Measurements from ENCODE around the gene LY6G6F. TPM values are rescaled to one million over a fixed set of nuclear protein-coding genes. Genes with fewer than 3 reads are reported as not detected.

LY6G6F gene
- not detected in 2 replicates for total RNA-seq

GRCh38 chr6:31706599-31706998, at the start of gene LY6G6F:
Gene LY6G6F (plus strand): TSS chr6:31706866. CDS start chr6:31706907, 41 bp downstream.

GRCh38 chr6:31660381-31661261, 46.0 kb upstream of the LY6G6F start, which contains the start of gene C6orf47:
Gene C6orf47 (minus strand): TSS chr6:31660778. CDS start chr6:31659947, 831 bp downstream.

GRCh38 chr6:31664790-31665500, 41.7 kb upstream of the LY6G6F start, which contains the start of gene GPANK1:
Gene GPANK1 (minus strand): TSS chr6:31664997. CDS start chr6:31664478, 519 bp downstream.

GRCh38 chr6:31665501-31666336, 40.9 kb upstream of the LY6G6F start, which contains the start of gene CSNK2B:
Gene CSNK2B (plus strand): TSS chr6:31666080. CDS start chr6:31666832, 752 bp downstream.

GRCh38 chr6:31669676-31670075, 37.0 kb upstream of the LY6G6F start, which contains the start of gene LY6G5B:
Gene LY6G5B (plus strand): TSS chr6:31669976. CDS start chr6:31670951, 975 bp downstream.

GRCh38 chr6:31680226-31681134, 26.2 kb upstream of the LY6G6F start, which contains the start of gene LY6G5C:
Gene LY6G5C (minus strand): TSS chr6:31681067. CDS start chr6:31680373, 694 bp downstream.

GRCh38 chr6:31702819-31703716, 3.6 kb upstream of the LY6G6F start, which contains the start of gene ABHD16A:
Gene ABHD16A (minus strand): TSS chr6:31703324. CDS start chr6:31703281, 43 bp downstream.

GRCh38 chr6:31715022-31715958, 8.6 kb downstream of the LY6G6F start, which contains the start of gene LY6G6D:
Gene LY6G6D (plus strand): TSS chr6:31715348. CDS start chr6:31715356, 8 bp downstream.

GRCh38 chr6:31721351-31722020, 14.8 kb downstream of the LY6G6F start, which contains the start of gene LY6G6C:
Gene LY6G6C (minus strand): TSS chr6:31721746. CDS start chr6:31721679, 67 bp downstream.

GRCh38 chr6:31723245-31723979, 16.7 kb downstream of the LY6G6F start, which contains the start of gene MPIG6B:
Gene MPIG6B (plus strand): TSS chr6:31723373. CDS start chr6:31723384, 11 bp downstream.

GRCh38 chr6:31728767-31729514, 22.3 kb downstream of the LY6G6F start, which contains the start of gene DDAH2:
Gene DDAH2 (minus strand): TSS chr6:31729299. CDS start chr6:31729161, 138 bp downstream.

GRCh38 chr6:31736021-31736767, 29.5 kb downstream of the LY6G6F start, which contains the start of gene CLIC1:
Gene CLIC1 (minus strand): TSS chr6:31736530. CDS start chr6:31736300, 230 bp downstream.

GRCh38 chr6:31739639-31740396, 33.2 kb downstream of the LY6G6F start, which contains the start of gene MSH5:
Gene MSH5 (plus strand): TSS chr6:31740005. CDS start chr6:31740467, 462 bp downstream.

